Urinary bladder (tissue), 4 donors: ENCODE results near the gene CACNB3. TPM values are rescaled to one million over a fixed set of nuclear protein-coding genes. Genes with fewer than 3 reads are reported as not detected.
A peak's percentile ranks its signal among the peaks of the same experiment; 100 is the strongest.

ENCODE experiments used
- DNase-seq: peaks from one replicate; pipeline ENCODE4 v3.0.0-alpha.2; 2015; ENCODE audit errors: extremely low spot score
- H3K27ac ChIP-seq: one replicate; pipeline ENCODE4 v1.5.1; 2013; ENCODE audit warnings: low read depth, mild to moderate bottlenecking, moderate library complexity
- H3K36me3 ChIP-seq: one replicate; pipeline ENCODE4 v1.6.1; 2013; ENCODE audit warnings: mild to moderate bottlenecking, moderate library complexity; ENCODE audit not compliant: insufficient read depth
- H3K4me1 ChIP-seq: one replicate; pipeline ENCODE4 v1.6.1; 2013; ENCODE audit warnings: mild to moderate bottlenecking, moderate library complexity; ENCODE audit not compliant: insufficient read depth
- H3K4me3 ChIP-seq: one replicate; pipeline ENCODE4 v1.5.1; 2013; ENCODE audit warnings: low read depth, low read length
- WGBS: extraction: QIAGEN DNeasy Blood & Tissue Kit; methylation state at CpG from one replicate; pipeline ENCODE4 v1.1.7; 2013; 5-methylcytosine and 5-hydroxymethylcytosine counted together
- polyA plus RNA-seq: library from polyadenylated mRNA; stranded (reverse); fragments of 200-250 nt; gene quantifications from one replicate; pipeline ENCODE4 v1.2.3, GENCODE V29; 2013
- total RNA-seq: library from RNA; depleted of rRNA; stranded (reverse); fragments of >200 nt; gene quantifications from one replicate; pipeline ENCODE4 v1.2.3, GENCODE V29; 2014
- donor health status: healthy with polysubstance abuse.
- donor health status: healthy.

CACNB3 gene
- total and polyA plus RNA-seq, 2 donors = 15.1 to 22.2 TPM

DNA sequence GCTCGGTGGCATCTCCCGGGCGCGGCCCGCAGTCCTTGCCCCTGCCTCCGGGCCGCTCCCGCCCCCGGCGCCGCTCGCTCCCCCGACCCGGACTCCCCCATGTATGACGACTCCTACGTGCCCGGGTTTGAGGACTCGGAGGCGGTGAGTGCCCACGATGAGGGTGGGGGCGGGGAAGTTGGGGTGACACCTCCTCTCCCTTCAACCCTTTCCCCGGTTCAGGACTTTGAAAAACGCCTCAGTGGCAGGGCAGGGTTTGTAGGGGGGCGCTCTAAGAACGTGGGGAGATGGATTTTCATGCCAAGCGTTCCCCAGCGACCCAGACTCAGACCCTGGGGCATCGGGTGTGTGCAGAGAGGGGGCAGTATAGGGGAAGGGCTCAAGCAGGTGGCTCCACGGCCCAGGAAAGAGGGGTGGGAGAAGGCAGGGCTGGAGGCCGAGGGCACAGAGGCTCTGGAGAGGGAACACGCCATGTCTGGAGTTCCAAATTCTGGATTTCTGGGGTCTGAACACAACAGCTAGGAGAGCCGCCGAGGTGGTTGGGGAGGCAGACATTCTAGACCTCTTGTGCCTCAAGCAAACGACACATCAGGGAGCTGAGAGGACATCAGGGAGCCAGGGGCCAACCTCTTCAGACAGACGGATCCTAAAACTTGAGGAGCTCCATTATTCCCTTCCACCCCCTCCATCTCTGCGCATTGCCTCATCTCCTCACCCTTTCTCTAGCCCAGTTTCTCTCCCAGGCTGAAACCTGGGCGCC lies 715 bp downstream of the CACNB3 start:
- Histone ChIP-seq H3K4me3 (peak overlapping the region; percentile 71), H3K36me3 (no peaks in the 10 kb centered on the region), H3K4me1 (no peaks in the 10 kb centered on the region), H3K27ac (no peak overlapping the region)
- DNase-seq = no peak
- WGBS = 17% methylated on average over 37 of the region's 37 CpGs

DNA sequence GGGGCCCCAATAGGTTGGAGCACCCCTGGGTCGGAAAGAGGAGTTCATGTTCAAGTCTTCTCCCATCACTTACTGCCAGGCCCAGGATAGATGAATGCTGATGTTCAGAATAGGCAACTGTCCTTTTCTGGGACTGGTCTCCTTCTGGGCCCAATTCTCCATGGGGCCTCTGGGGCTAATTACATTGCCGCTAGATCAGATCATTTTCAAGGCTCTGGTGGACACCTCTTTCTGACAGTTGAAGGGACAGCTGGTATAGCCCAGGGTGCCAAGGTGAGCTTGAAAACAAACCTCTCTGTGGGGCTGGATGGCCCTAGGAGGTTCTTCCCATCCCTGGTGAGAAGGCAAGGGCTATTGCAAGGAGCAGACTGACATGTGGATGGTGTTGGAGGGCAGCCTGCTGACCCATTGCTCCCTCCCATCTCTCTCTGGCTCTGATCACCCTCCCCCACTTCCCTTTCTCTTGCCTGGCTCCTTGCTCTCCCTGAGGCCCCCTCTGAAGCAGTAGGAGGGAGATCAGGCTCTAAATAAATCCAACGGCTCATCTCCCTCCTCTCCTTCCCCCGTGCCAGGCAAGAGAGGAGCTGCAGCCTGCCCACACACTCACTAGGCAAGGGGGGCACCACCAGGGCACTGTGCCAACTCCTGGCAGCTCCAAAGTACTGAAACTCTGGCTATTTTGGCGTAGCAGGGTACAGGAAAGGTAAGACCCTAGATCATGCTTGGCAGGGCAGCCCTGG lies 1.9 kb downstream of the CACNB3 start:
- Histone ChIP-seq H3K4me3 (no peak overlapping the region), H3K36me3 (no peaks in the 10 kb centered on the region), H3K27ac (no peak overlapping the region), H3K4me1 (no peaks in the 10 kb centered on the region)
- 65% methylated on average over 5 of the region's 5 CpGs for WGBS
- no peak for DNase-seq

GRCh38 chr12:48822139-48822538 lies 3.8 kb downstream of the CACNB3 start:
- WGBS = 94% methylated on average over 5 of the region's 5 CpGs
- Histone ChIP-seq H3K27ac (no peak overlapping the region), H3K36me3 (peaks cover 2% of the 10 kb centered on the region), H3K4me3 (no peak overlapping the region), H3K4me1 (no peaks in the 10 kb centered on the region)
- no peak for DNase-seq

DNA sequence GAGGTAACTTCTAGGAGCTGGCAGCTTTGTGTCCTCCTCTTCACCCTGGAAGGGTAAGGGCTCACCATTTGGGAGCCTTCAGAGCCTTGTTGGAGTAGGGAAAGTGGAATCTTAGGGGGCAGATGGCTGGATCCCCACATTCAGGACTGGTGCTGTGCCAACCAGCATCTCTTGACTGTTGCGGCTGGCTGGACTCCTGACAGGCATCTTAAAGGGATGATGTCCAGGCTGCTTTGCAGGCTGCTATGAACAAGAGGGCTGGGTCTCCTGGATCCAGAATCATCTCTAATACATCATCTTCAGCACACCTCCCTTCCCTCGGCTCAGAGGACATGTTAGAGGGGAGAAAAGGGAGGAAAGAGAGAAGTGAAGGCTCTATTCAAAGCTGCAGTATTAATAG lies 4.4 kb downstream of the CACNB3 start:
- Histone ChIP-seq H3K4me1 (no peaks in the 10 kb centered on the region), H3K4me3 (no peak overlapping the region), H3K36me3 (peaks cover 2% of the 10 kb centered on the region), H3K27ac (no peak overlapping the region)
- WGBS = 77% methylated on average over 2 of the region's 2 CpGs
- no peak for DNase-seq

DNA sequence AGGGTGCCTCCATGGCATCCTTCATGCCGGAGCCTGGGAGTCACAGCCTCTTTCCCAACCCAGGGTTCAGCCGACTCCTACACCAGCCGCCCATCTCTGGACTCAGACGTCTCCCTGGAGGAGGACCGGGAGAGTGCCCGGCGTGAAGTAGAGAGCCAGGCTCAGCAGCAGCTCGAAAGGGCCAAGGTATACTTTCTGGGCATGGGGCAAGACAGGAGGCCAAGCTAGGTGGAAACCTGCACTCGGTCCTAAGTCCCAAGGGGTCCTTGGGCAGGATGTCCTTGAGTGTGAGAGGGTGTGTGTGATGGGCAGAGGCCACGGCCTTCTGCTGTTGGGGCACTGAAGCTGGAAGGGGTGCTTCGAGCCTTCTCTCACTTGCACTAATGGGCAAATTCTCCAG lies 5.0 kb downstream of the CACNB3 start:
- Histone ChIP-seq H3K27ac (no peak overlapping the region), H3K4me1 (no peaks in the 10 kb centered on the region), H3K36me3 (peaks cover 2% of the 10 kb centered on the region), H3K4me3 (no peak overlapping the region)
- no peak for DNase-seq
- 91% methylated on average over 11 of the region's 11 CpGs for WGBS

- Histone ChIP-seq H3K27ac (no peak overlapping the region), H3K36me3 (peaks cover 2% of the 10 kb centered on the region), H3K4me1 (no peaks in the 10 kb centered on the region), H3K4me3 (no peak overlapping the region)
- WGBS = 75% methylated on average over 12 of the region's 12 CpGs
- DNase-seq = no peak
Observed at GRCh38 chr12:48824112-48824511, 5.8 kb downstream of the CACNB3 start.

DNA sequence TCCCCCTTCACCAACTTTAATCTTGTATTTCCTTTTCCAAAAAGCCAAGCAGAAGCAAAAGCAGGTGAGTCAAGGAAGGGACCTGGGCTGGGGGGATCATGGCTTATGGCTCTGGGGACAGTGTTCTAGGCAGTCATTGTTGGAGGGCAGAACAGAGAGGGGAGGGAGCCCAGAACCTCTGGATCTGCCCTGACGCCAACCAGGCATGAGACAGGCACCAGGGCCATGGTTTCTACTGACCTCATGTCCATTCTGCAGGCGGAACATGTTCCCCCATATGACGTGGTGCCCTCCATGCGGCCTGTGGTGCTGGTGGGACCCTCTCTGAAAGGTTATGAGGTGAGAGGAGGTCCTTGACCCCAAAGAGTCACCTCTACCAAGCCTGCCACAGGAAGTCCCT lies 6.6 kb downstream of the CACNB3 start:
- WGBS = 94% methylated on average over 4 of the region's 4 CpGs
- Histone ChIP-seq H3K36me3 (peaks cover 2% of the 10 kb centered on the region), H3K4me1 (no peaks in the 10 kb centered on the region), H3K27ac (no peak overlapping the region), H3K4me3 (no peak overlapping the region)
- DNase-seq = no peak

DNA sequence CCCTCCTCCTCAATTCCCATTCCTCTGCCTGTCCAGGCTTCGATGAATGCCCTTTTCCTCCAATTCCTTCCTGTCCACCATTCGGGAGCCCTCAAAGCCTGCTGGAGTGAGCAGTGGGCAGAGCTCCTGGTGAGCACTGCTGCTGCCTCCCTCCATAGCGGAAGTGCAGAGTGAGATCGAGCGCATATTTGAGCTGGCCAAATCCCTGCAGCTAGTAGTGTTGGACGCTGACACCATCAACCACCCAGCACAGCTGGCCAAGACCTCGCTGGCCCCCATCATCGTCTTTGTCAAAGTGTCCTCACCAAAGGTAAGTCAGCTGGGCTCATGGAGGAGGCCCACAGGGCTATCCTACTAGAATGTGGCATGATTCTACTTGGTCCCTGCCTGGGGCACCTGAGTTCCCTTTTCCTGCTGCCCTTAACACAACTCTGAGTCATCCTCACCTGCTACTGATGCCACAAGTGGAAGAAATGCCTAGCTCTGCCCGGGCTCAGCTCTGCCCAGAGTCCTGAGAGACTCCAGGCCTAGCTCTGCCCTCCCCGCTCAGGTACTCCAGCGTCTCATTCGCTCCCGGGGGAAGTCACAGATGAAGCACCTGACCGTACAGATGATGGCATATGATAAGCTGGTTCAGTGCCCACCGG lies 8.0 kb downstream of the CACNB3 start:
- no peak overlapping the region for H3K27ac ChIP-seq
- 85% methylated on average over 15 of the region's 15 CpGs for WGBS
- H3K4me3 ChIP-seq = no peak overlapping the region
- no peak for DNase-seq
- no peaks in the 10 kb centered on the region for H3K4me1 ChIP-seq
- peaks cover 2% of the 10 kb centered on the region for H3K36me3 ChIP-seq

GRCh38 chr12:48827026-48827425 lies 8.7 kb downstream of the CACNB3 start:
- peaks cover 4% of the 10 kb centered on the region for H3K36me3 ChIP-seq
- no peak for DNase-seq
- no peak overlapping the region for H3K4me3 ChIP-seq
- no peak overlapping the region for H3K27ac ChIP-seq
- WGBS = 87% methylated on average over 8 of the region's 8 CpGs
- H3K4me1 ChIP-seq = no peaks in the 10 kb centered on the region

- H3K4me3 ChIP-seq = no peak overlapping the region
- WGBS = 93% methylated on average over 17 of the region's 17 CpGs
- H3K27ac ChIP-seq = no peak overlapping the region
- H3K4me1 ChIP-seq = no peaks in the 10 kb centered on the region
- DNase-seq = no peak
- H3K36me3 ChIP-seq = peaks cover 4% of the 10 kb centered on the region
Observed at GRCh38 chr12:48827513-48828096, 9.3 kb downstream of the CACNB3 start.

DNA sequence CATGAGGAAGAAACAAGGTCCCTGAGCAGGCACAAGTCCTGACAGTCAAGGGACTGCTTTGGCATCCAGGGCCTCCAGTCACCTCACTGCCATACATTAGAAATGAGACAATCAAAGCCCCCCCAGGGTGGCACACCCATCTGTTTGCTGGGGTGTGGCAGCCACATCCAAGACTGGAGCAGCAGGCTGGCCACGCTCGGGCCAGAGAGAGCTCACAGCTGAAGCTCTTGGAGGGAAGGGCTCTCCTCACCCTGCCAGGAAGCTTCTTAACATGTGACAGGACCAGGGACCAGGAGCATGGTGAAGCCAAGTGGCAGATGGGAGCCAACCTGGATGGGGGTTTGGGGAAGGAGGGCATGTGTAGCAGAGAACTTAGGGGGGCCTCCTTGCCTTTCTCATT lies 10.0 kb downstream of the CACNB3 start:
- H3K4me3 ChIP-seq = no peak overlapping the region
- H3K4me1 ChIP-seq = no peaks in the 10 kb centered on the region
- no peak for DNase-seq
- WGBS = 47% methylated on average over 2 of the region's 2 CpGs
- H3K36me3 ChIP-seq = peaks cover 6% of the 10 kb centered on the region
- H3K27ac ChIP-seq = no peak overlapping the region

DNA sequence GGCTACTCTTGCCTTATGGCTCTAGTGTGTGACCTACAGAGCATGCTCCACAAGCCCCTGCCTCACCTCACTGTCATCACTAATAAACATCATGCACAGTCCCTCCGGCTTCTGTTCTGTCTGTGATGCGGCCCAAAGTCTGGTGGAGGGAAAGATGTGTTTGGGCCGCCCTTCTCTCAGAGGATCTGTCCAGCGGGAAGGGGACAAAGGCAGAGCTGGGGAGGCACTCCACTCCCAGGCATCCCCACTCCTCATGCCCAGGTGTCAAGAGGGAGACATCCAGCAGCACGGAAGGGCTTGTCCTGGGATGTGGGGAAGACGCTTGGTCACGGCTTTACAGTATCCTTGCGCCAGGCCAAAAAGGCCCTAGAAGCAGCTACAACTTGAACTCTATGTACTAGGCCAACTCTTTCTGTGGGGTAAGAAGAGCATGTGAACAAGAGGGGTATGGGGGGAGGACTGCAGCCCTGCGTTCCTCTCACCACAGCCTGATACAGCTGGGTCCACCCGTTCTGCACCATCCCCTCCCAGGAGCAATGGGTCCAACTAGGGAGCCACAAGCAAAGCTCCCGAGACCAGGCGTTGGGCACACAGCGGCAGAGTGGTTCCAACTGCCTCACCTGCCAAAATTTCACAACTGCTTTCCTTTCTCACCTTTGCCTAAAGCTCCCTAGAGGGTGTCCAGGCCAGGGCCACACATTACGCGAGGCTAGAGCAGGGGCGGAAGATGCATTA lies 10.7 kb downstream of the CACNB3 start:
- peaks cover 6% of the 10 kb centered on the region for H3K36me3 ChIP-seq
- DNase-seq = no peak
- no peaks in the 10 kb centered on the region for H3K4me1 ChIP-seq
- no peak overlapping the region for H3K27ac ChIP-seq
- WGBS = 85% methylated on average over 16 of the region's 16 CpGs
- no peak overlapping the region for H3K4me3 ChIP-seq

- 90% methylated on average over 6 of the region's 6 CpGs for WGBS
- no peak for DNase-seq
- Histone ChIP-seq H3K36me3 (peaks cover 8% of the 10 kb centered on the region), H3K4me1 (no peaks in the 10 kb centered on the region), H3K4me3 (no peak overlapping the region), H3K27ac (no peak overlapping the region)
Observed at GRCh38 chr12:48831257-48831656, 13.0 kb downstream of the CACNB3 start.
